ENCODE results near the gene PLA2G4C.

DNA sequence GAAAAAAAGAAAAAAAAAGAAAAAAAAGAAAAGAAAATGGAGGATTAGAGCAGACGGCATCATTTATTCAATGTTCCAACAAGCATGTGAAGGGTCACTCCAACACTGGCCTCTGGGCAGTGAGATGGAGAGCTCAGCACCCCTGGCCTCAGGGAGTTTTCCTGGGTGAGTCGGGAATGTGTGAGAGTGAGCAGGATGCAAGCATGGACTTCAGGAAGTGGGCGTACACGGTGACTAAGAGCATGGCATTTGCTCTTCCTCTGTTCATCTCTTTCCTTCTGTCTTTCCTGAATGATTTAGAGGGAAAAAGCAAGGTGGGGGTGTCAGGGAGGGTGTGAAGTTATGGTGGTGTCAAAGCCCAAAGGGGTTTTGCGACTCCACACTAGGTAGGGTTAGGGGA is 66.1 kb downstream of the PLA2G4C start:
- TF ChIP-seq TAF1 (conservative IDR thresholded peaks at IDR 0.05), result no peak
- TF ChIP-seq, protein P1, sequence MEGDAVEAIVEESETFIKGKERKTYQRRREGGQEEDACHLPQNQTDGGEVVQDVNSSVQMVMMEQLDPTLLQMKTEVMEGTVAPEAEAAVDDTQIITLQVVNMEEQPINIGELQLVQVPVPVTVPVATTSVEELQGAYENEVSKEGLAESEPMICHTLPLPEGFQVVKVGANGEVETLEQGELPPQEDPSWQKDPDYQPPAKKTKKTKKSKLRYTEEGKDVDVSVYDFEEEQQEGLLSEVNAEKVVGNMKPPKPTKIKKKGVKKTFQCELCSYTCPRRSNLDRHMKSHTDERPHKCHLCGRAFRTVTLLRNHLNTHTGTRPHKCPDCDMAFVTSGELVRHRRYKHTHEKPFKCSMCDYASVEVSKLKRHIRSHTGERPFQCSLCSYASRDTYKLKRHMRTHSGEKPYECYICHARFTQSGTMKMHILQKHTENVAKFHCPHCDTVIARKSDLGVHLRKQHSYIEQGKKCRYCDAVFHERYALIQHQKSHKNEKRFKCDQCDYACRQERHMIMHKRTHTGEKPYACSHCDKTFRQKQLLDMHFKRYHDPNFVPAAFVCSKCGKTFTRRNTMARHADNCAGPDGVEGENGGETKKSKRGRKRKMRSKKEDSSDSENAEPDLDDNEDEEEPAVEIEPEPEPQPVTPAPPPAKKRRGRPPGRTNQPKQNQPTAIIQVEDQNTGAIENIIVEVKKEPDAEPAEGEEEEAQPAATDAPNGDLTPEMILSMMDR (IDR thresholded peaks at IDR 0.05; ENCODE audit: low read depth, low read length, missing input control), result no peak
- TF ChIP-seq, protein P2, sequence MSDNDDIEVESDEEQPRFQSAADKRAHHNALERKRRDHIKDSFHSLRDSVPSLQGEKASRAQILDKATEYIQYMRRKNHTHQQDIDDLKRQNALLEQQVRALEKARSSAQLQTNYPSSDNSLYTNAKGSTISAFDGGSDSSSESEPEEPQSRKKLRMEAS (IDR thresholded peaks at IDR 0.05), result no peak
- TF ChIP-seq, protein P3, sequence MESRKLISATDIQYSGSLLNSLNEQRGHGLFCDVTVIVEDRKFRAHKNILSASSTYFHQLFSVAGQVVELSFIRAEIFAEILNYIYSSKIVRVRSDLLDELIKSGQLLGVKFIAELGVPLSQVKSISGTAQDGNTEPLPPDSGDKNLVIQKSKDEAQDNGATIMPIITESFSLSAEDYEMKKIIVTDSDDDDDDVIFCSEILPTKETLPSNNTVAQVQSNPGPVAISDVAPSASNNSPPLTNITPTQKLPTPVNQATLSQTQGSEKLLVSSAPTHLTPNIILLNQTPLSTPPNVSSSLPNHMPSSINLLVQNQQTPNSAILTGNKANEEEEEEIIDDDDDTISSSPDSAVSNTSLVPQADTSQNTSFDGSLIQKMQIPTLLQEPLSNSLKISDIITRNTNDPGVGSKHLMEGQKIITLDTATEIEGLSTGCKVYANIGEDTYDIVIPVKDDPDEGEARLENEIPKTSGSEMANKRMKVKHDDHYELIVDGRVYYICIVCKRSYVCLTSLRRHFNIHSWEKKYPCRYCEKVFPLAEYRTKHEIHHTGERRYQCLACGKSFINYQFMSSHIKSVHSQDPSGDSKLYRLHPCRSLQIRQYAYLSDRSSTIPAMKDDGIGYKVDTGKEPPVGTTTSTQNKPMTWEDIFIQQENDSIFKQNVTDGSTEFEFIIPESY (IDR thresholded peaks at IDR 0.05), result no peak
- no peak for TF ChIP-seq YY1 (IDR thresholded peaks at IDR 0.05)
- TF ChIP-seq RAD21 (IDR thresholded peaks at IDR 0.05), result no peak
- TF ChIP-seq SP1 (IDR thresholded peaks at IDR 0.05), result no peak
- TF ChIP-seq, protein P4, sequence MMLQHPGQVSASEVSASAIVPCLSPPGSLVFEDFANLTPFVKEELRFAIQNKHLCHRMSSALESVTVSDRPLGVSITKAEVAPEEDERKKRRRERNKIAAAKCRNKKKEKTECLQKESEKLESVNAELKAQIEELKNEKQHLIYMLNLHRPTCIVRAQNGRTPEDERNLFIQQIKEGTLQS (IDR thresholded peaks at IDR 0.05), result no peak
- TF ChIP-seq GABPA (IDR thresholded peaks at IDR 0.05 in 1 of 2, conservative IDR thresholded peaks at IDR 0.05 in 1 of 2), result no peak
- TF ChIP-seq, protein P5, sequence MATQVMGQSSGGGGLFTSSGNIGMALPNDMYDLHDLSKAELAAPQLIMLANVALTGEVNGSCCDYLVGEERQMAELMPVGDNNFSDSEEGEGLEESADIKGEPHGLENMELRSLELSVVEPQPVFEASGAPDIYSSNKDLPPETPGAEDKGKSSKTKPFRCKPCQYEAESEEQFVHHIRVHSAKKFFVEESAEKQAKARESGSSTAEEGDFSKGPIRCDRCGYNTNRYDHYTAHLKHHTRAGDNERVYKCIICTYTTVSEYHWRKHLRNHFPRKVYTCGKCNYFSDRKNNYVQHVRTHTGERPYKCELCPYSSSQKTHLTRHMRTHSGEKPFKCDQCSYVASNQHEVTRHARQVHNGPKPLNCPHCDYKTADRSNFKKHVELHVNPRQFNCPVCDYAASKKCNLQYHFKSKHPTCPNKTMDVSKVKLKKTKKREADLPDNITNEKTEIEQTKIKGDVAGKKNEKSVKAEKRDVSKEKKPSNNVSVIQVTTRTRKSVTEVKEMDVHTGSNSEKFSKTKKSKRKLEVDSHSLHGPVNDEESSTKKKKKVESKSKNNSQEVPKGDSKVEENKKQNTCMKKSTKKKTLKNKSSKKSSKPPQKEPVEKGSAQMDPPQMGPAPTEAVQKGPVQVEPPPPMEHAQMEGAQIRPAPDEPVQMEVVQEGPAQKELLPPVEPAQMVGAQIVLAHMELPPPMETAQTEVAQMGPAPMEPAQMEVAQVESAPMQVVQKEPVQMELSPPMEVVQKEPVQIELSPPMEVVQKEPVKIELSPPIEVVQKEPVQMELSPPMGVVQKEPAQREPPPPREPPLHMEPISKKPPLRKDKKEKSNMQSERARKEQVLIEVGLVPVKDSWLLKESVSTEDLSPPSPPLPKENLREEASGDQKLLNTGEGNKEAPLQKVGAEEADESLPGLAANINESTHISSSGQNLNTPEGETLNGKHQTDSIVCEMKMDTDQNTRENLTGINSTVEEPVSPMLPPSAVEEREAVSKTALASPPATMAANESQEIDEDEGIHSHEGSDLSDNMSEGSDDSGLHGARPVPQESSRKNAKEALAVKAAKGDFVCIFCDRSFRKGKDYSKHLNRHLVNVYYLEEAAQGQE (IDR thresholded peaks at IDR 0.05), result no peak

Data from liver (tissue), 3 donors.